Inferior parietal cortex (tissue), 1 donor: ENCODE measurements around the gene NTM.

Experiments
- DNase-seq: peaks from one replicate; pipeline ENCODE4 v3.0.0-alpha.2; 2016; ENCODE audit errors: extremely low spot score

NTM gene

DNA sequence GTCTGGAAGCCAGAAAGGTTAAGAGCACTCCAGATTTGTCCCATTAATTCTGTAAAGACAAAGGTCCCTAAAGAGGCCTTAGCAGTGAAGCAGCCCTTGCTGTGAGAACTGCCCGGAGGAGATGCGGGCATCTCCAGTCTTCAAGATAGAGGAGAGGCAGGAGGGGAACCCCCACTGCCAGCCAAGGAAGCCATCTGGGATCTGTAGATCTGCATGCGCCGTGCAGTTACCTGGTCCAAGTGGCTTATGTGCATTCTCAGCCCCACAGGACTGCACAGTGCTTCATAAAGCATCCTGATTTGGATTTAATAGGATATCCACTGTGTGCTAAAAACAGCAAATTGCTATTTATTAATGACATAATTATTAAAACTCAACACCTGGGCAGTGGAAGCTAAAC is 834.6 kb downstream of the NTM start:
- no peak for DNase-seq

DNA sequence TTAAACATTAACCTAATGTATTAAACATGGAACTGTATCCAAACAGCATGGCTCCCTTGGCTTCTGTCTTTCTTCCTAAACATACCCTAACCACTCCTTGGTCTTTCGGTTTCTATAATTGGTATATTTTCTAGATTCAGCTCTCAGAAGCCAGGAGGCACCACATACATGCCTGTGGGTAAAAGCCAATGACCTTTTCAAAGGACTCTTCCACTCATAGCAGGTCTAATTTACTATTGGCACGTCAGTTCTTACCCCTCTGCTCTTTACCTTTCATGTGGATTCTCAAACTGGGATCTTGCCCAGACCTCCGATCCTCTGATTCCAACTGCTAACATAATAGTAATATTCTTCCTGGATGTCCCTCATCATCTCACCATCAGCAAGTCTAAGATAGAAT is 835.1 kb downstream of the NTM start:
- DNase-seq = no peak

DNA sequence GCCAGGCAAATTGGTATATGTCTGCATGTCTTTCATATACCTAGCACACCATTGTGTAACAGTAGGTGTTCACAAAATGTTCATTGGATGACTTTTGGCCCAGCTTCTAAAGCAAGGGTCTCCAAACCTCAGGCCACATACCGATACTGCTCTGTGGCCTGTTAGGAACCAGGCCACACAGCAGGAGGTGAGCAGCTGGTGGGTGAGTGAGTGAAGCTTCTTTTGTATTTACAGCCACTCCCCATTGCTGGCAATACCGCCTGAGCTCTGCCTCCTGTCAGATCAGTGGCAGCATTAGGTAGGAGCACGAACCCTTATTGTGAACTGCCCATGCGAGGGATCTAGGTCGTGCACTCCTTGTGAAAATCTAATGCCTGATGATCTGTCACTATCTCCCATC is 836.6 kb downstream of the NTM start:
- DNase-seq = no peak

DNA sequence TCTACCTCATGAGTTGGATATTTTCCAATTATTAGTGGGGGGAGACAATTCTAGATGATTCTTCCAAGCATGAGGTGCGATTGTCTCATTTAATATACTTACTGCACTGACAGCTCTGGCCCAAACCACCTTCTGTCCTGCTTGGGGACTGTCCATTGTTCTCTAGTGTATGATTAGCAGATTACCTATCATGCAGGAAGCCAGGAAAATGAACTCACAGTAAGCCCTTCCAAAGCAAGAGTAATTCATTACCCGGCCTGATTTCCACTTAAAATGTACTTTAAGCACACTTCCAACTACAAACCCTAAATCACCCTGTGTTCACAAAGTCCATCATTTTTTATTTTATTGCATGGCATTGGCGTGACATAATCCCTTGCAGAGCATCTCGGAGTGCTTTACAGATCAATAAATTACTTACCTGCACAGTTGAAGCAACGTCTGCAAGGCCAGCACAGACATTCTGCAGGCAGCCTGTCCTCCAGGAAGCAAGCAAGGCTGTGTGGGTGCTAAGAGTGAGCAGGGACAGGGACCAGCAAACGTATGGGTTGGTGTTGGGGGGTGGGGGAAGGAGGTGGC is 838.2 kb downstream of the NTM start:
- no peak for DNase-seq

DNA sequence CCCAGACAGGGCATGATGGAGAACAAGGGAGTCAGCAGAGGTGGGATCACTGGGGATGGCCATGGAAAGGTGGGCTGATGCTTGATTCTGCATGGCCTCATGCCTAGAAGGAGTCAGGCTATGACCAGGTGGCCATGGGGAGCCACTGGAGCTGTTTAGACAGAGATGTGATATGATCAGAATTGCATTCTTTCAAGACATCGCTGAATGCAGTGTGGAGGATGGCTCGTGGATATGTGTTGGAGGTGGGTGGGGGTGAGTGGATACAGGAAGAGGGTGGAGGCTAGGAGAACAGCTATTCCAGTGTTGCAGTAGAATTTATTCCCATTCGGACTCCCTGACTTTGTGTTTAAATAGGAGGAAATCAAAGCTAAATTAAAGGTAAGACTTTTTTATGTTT is 841.1 kb downstream of the NTM start:
- no peak for DNase-seq

DNA sequence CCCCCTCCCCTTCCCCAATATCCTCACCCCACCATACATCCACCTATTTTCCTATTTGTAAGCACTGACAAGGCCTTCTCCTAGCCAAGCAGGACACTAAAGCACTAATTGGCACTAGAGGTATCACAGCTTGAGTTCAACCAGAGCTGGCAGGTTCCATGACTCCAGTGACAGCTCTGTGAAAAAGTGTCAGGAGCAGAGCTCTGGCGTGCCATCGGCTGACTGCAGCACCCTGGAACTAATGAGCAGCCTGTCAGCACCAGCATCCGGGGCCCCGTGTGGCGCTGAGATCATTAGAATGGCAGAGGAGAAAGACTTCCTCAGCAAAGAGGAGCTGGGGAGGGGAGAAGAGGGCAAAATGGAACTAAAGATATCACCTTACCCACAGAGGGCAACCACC is 847.4 kb downstream of the NTM start:
- DNase-seq = no peak

DNA sequence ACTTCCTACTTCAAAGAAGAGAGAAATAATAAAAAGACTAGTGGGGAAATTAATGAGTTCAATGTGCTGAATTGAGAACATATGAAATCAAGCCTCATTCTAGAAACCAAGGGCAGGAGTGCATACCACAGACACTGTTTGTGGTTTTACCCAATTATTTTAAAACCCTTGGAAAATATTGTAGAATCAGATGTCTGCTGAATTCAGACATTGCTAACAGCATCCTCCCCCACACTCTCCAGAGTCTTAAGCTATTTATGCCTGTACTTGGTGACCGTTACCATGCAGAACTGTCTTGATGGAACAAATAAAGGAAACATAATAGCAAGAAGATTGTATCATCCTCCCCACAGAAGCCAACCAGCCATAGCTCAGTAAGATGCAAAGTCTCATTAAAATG is 850.1 kb downstream of the NTM start:
- DNase-seq = no peak

DNA sequence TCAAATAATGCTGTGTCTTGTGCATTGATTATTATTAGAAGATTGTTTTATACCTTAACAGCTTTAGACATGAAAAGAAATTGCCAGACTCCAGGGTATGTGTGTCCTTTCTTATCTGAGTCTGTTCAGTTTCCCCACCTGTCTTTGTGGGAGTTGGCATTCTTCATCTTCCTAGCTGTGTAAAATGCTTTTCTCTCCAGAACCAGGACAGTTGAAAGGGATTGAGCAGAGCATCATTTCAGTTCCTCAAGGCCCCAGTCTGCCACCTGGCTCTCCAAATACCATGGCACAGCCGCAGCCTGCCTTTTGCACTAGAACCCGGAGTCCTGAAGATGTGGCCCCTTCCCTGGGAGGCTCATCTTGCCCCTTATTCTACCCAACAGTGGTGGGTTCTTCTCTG is 851.9 kb downstream of the NTM start:
- no peak for DNase-seq

DNA sequence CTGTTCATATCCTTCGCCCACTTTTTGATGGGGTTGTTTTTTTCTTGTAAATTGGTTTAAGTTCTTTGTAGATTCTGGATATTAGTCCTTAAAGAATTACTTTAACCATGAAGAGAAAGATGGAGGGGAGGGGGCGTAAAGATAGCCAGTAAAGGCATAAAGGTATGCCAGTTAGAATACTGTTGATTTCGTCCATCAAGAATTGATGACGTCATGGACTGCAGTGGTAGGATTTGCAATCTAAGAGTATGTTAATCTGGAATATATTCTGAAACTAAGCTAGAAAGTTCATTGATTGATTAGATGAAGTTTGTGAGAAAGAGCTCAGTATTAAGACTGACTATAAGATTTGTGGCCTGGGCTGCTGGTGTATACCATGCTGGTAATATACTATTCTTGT is 856.1 kb downstream of the NTM start:
- no peak for DNase-seq

DNA sequence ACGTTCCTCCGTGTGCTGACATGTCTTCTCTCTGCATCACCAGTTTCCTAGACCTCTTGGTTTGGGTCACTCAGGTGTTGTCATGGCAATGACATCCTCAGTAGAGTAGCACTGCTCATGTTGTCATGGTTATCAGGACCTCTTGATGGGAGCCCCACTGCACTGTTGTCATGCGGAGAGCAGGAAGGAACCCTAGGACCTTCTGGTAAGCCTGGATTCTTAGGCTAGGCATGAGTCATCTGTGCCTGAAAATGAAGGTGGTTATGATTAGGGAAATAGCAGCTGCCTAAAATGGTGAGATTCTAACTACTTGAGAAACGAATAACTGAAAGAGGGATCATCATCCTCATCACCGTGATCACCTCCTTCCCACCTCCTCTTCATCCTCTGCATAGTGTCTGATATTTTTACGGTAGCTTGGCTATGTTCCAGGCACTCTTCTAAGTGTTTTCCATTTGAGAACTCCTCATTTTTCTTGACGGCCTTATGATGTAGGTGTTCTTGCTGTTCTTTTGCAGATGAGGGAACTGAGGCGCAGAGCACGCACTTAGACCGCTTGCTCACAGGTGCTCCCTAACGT is 858.4 kb downstream of the NTM start:
- DNase-seq = no peak

DNA sequence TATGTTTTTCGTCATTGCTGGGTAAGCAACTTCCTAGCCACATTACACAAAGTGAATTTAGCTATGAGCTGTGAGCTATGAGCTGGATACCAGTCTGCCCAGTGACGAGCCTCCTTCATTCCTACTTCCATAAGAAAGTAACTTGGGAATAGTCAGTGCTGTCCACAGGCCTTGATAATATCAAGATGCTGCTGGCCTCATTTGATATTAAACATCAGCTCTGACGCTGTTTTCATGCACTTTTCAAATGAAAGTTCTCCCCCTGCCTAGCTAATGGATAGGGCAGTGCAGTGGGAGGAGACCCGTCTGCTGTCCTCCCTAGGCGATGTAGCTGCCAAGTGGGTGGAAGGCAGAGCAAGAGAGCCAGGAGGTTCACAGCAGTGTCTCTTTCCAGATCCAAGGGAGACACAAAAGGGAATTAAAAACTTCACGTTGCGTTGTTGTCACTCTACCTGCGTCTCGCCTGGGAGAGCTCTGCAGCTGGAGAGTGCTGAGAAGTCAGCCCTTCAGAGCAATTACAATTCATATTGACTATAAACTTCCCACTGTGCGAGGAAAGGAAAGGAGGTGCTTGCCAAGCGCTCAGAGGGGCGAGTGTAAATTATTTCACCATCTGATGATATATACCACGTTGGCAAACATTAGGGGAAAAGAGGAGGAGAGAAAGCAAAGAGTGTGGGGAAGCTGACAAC is 861.4 kb downstream of the NTM start:
- no peak for DNase-seq

DNA sequence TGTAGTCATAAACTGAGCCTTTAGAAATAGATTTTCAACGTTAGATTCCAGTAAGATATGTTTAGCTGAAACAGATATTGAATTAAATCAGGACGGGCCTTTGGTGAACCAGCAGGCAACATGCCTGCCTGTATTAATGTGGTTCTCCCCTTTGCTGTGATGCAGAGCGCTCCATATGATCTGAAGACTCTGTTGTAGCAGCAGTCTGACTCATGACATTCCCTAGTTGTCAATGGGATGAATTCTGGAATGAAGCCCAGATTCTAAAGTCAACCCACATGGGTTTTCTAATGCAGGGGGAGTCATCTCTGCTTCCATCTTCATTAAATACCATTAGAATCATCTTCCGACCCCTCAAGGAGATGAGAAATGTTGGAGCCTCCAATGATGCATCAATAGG is 864.5 kb downstream of the NTM start:
- no peak for DNase-seq

DNA sequence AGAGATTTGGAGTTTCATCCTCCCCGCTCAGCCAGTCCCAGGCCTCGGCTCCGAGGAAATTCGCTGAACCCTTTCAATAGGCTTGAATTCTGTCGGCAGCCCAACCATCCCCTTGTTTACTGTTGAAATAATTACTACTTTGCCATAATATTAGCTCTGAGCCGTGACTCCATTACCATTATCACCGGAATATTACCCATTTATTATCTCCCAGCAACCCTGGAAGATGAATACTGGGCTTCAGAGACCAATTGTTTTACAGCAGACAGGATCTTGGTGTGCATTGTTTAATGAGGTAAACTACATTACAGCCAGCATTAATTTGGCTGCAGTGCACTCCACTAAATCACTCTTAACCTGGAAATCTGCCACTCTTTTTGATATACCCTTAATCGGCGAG is 867.4 kb downstream of the NTM start:
- no peak for DNase-seq

DNA sequence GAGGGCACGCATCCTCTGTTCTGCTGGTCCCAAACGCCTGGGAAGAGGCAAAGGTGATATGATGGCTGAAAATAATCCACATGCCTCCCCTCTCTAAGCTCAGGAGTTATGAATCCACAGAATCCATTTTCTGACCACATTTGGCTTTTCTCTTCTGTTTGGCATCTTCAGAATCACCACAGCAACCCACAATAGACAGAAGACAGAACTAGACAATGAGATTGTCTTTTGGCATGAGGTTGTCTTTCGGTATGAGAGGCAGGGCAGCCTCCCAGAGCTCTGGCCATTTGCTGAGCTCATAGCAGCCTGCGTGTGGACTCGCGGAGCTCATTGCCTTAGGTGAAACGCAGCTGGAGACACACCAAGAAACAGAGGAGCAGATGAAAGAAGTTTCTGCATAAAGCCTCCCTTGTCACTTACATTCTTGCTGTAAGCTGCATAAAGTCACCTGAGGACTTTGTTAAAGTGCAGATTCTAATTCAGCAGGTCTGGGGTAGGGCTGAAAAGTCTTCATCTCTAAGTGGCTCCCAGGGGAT is 868.0 kb downstream of the NTM start:
- no peak for DNase-seq

DNA sequence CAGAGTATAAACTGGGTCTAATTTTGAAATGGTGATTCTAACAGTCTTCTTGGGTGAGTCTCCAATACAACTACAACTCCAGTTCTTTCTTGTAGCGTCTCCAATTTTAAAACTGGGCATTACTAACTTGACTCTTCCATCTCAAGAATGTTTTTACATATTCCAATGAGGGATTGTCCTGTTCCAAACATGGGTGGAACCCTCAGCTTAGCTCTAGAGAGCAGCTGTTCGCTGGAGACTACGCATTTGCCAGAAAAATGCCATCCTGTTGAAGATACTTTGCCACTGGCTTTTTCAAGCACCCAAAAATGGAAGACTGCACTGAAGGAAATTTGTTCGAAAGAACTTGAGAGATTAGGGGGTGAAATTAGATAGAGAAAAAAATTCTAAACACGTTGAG is 870.0 kb downstream of the NTM start:
- no peak for DNase-seq

DNA sequence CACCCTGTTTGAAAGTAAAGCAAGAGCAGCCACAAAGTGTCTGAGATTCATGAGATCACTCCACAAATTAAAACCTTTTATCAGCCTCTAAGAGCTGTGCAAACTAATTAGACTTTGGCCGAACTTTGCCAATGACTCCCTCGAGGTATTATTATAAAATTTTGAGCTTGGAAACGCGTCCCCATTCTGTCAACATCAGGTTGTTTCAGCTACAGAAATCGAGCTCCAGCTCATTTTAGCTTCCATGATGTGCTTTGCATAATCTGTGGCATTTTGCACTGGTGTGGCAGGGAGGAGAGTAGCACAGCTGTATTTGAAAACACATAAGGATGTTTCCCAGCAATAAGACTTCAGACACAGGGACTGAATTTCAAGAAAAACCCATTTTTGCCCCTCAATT is 872.2 kb downstream of the NTM start:
- DNase-seq = no peak

DNA sequence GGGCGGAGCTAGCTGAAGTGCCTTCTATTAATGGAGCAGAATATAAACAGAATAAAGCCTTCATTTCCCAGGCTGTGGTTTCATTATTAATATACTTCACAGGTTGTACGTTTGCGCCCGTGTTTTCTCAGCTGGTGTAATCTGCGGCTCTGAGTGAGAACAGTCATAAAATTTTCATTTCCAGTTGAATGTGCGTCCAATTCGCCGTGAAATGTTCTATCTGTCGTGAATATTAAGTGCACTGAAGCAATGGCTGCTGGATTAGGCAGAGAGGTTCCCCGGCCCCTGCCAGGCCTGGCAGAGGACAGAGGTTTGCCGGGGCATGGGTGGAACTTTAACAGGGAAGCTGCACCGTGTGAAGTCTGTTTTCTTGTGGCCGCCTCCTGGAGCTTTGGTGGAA is 874.4 kb downstream of the NTM start:
- no peak for DNase-seq

DNA sequence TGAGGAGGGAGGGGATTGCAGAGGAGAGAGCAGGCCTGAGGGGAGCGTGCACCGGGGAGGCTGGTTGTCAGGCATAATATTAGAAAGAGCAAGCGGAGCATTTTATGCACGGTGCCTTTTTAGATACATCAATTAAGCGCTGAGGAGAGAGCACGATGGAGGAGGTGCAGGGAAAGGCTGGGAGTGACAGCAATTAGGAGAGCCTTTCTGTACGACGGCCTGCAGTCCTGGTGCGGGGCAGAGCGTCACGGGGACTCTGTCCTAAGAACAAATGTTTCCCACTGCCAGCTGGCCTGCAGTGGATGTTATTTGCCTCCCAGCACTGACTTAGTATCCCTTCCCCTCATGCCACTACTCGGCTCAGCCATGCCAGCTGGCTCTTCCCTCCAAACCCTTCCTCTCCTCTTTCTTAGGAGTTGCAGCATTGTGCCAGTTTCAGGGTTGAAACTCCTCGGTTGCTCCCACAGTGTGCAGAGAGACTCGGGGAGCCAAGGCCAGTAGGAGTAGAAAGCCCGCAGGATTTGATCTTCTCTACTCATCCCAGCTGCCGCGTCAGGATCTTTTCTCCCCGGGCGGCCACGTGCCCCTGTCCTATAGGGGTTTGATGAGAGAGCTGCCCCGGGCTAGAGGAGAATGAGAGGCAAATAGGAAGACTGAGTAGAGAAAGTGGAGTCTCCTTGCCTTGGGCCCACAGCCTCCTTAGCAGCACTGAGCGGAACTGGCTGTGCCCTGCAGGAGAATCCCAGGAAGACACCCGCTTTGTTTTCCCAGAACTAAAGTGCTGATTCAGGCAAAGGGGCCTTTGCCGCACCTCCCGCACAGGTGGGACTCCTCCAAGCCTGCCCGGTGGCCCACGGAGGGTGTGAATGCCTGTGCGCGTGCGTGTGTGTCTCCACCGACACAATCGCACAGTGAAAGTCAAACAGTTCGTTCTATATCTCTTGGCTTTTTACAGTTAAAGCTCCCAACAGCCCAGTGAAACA is 875.3 kb downstream of the NTM start:
- peak; percentile 43 for DNase-seq

DNA sequence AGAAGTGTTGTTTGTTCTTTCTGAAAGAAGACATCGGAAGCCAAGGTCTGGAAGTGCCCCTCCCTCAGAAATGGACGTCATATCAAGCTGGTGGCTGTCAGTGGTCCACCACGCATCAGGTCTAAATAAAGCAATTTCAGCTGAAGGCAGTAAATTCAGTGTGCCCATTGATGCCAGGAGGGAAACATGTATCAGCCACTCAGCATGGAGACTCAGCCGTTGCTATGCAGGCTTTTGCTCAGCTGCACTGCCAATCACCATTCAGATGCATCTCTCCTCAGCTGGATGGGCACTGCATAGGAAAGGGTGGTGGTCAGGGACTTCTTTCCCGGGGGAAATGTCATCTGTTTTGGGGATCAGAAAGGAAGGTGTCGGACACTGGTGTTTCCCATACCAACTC is 878.2 kb downstream of the NTM start:
- DNase-seq = peak; percentile 29

DNA sequence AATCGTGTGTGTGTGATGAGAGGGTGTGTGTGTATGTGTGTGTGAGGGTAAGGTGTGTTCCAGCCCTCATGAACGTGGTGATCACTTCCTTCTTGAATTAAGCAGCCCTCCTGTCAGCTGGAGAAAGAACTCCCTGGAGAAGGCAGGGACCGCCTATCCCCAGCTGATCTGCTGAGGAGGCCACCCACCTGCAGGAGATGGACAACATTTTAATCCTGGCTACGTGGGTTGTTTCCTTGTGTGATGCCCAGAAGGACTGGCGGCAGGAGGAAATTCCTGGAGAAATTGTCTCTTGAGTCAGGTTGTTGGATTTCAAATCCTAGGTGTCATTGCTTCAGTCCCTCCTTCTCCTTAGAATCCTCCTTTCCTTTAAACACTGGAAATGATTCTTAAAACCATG is 878.8 kb downstream of the NTM start:
- no peak for DNase-seq

DNA sequence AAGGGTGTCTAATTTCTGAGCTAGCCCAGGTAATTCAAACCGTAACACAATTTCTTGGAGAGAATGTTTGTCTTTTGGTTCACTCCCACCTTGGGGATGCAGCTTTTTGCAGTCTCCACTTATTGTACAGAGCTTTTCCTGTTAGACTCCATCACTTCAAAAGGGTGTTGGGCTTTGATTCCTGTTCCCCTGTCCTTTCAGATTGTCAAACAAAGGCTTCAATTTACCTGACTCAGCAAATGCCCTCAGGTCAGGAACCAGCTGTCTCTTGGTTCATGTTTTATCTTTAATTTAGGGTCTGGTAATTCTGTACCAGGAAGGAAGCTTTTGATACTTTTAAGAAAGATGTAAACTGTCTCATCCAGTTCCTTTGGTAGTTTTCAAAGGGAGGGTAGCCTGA is 880.6 kb downstream of the NTM start:
- no peak for DNase-seq
